GM21360 (cell line): ENCODE measurements around the gene ITGA3.
"Not testable (repeated sequence)": the region's sequence is repeated elsewhere in the genome, so short reads cannot be mapped to it uniquely, and the experiment has no call there.

ENCODE experiments used
- ATAC-seq: cut with Tn5 transposase; IDR thresholded peaks from one replicate; pipeline ENCODE4 v1.9.1; 2021; ENCODE audit warnings: mild to moderate bottlenecking, moderate library complexity; ENCODE audit not compliant: unreplicated experiment

Gene ITGA3

GRCh38 chr17:50051082-50051576, 4.8 kb upstream of the ITGA3 start:
- no peak for ATAC-seq

GRCh38 chr17:50051606-50052005, 4.3 kb upstream of the ITGA3 start:
- ATAC-seq = no peak

- ATAC-seq = no peak
Observed at GRCh38 chr17:50052241-50052796, 3.6 kb upstream of the ITGA3 start.

- no peak for ATAC-seq
Observed at GRCh38 chr17:50052822-50053653, 2.9 kb upstream of the ITGA3 start.

GRCh38 chr17:50053654-50053960, 2.3 kb upstream of the ITGA3 start:
- no peak for ATAC-seq

GRCh38 chr17:50055055-50055425, 870 bp upstream of the ITGA3 start:
- no peak for ATAC-seq

- no peak for ATAC-seq
Observed at GRCh38 chr17:50056217-50056960, 479 bp downstream of the ITGA3 start.

GRCh38 chr17:50056961-50057330, 1.0 kb downstream of the ITGA3 start:
- ATAC-seq = no peak

- no peak for ATAC-seq
Observed at GRCh38 chr17:50057521-50057991, 1.6 kb downstream of the ITGA3 start.

GRCh38 chr17:50058296-50058953, 2.5 kb downstream of the ITGA3 start:
- no peak for ATAC-seq

GRCh38 chr17:50059256-50059655, 3.3 kb downstream of the ITGA3 start:
- no peak for ATAC-seq

GRCh38 chr17:50059759-50060273, 3.9 kb downstream of the ITGA3 start:
- ATAC-seq = no peak

- no peak for ATAC-seq
Observed at GRCh38 chr17:50060951-50061712, 5.2 kb downstream of the ITGA3 start.

- not testable (repeated sequence) for ATAC-seq
Observed at GRCh38 chr17:50061713-50062045, 5.8 kb downstream of the ITGA3 start.

- no peak for ATAC-seq
Observed at GRCh38 chr17:50062293-50063243, 6.7 kb downstream of the ITGA3 start.

GRCh38 chr17:50063561-50064252, 7.8 kb downstream of the ITGA3 start:
- ATAC-seq = no peak

GRCh38 chr17:50064253-50065001, 8.5 kb downstream of the ITGA3 start:
- no peak for ATAC-seq

GRCh38 chr17:50065056-50065455, 9.1 kb downstream of the ITGA3 start:
- ATAC-seq = no peak
